Dendritic cell treated with granulocyte-macrophage colony-stimulating factor and Interleukin-4, amounts not matched to agents 40 ng/mL and 50 ng/mL, for 4 days (primary cell): ENCODE results near the gene RSPH10B2.
A peak's percentile ranks its signal among the peaks of the same experiment; 100 is the strongest.
"Not testable (repeated sequence)": the region's sequence is repeated elsewhere in the genome, so short reads cannot be mapped to it uniquely, and the experiment has no call there.

ENCODE experiments used
- H3K27ac Mint-ChIP-seq: one replicate; pipeline ENCODE4 v1.8.0; 2022; ENCODE audit warnings: mild to moderate bottlenecking, mixed read lengths
- H3K27me3 Mint-ChIP-seq: one replicate; pipeline ENCODE4 v1.8.0; 2022; ENCODE audit warnings: mild to moderate bottlenecking, mixed read lengths
- H3K36me3 Mint-ChIP-seq: one replicate; pipeline ENCODE4 v1.8.0; 2022; ENCODE audit warnings: low read depth, mixed read lengths
- H3K4me1 Mint-ChIP-seq: one replicate; pipeline ENCODE4 v1.8.0; 2022; ENCODE audit warnings: low read depth, mixed read lengths
- H3K4me3 Mint-ChIP-seq: one replicate; pipeline ENCODE4 v1.8.0; 2022; ENCODE audit warnings: mild to moderate bottlenecking, moderate library complexity, mixed read lengths
- H3K9me3 Mint-ChIP-seq: one replicate; pipeline ENCODE4 v1.8.0; 2022; ENCODE audit warnings: mixed read lengths
- intact Hi-C: fragments of 100-400 bp; cut with micrococcal nuclease; formaldehyde crosslinking; loops from one replicate; pipeline ENCODE4 v1.15.0; 2022

The RSPH10B2 gene

GRCh38 chr7:6800331-6800730 lies 46.4 kb downstream of the RSPH10B2 start:
- intact Hi-C loops, H3K27ac Mint-ChIP-seq, H3K4me1 Mint-ChIP-seq, H3K27me3 Mint-ChIP-seq, H3K9me3 Mint-ChIP-seq, H3K4me3 Mint-ChIP-seq: not testable (repeated sequence)
- H3K36me3 Mint-ChIP-seq = peaks cover 22% of the 10 kb centered on the region

GRCh38 chr7:6807393-6807918 lies 53.6 kb downstream of the RSPH10B2 start:
- H3K9me3 Mint-ChIP-seq, H3K4me1 Mint-ChIP-seq, intact Hi-C loops, H3K27ac Mint-ChIP-seq, H3K4me3 Mint-ChIP-seq, H3K27me3 Mint-ChIP-seq: not testable (repeated sequence)
- peaks cover 24% of the 10 kb centered on the region for H3K36me3 Mint-ChIP-seq

GRCh38 chr7:6807959-6808358 lies 54.1 kb downstream of the RSPH10B2 start:
- H3K27ac Mint-ChIP-seq, H3K9me3 Mint-ChIP-seq, H3K4me1 Mint-ChIP-seq, intact Hi-C loops, H3K4me3 Mint-ChIP-seq, H3K27me3 Mint-ChIP-seq: not testable (repeated sequence)
- H3K36me3 Mint-ChIP-seq = peaks cover 24% of the 10 kb centered on the region

- H3K27ac Mint-ChIP-seq, H3K27me3 Mint-ChIP-seq, H3K9me3 Mint-ChIP-seq, H3K4me3 Mint-ChIP-seq, H3K4me1 Mint-ChIP-seq, intact Hi-C loops: not testable (repeated sequence)
- H3K36me3 Mint-ChIP-seq = peaks cover 49% of the 10 kb centered on the region
These were observed 59.1 kb downstream of the RSPH10B2 start for GRCh38 chr7:6813011-6813410.

- H3K4me3 Mint-ChIP-seq, H3K27me3 Mint-ChIP-seq, intact Hi-C loops, H3K4me1 Mint-ChIP-seq, H3K27ac Mint-ChIP-seq, H3K9me3 Mint-ChIP-seq: not testable (repeated sequence)
- H3K36me3 Mint-ChIP-seq = peaks cover 50% of the 10 kb centered on the region
These were observed 61.6 kb downstream of the RSPH10B2 start for GRCh38 chr7:6815470-6815869.

- not testable (repeated sequence) for H3K4me3 Mint-ChIP-seq
These were observed 67.7 kb downstream of the RSPH10B2 start for GRCh38 chr7:6821622-6822021.

GRCh38 chr7:6825236-6826125 lies 71.6 kb downstream of the RSPH10B2 start:
- H3K9me3 Mint-ChIP-seq, H3K4me1 Mint-ChIP-seq, intact Hi-C loops: not testable (repeated sequence)
- peaks cover 18% of the 10 kb centered on the region for H3K27me3 Mint-ChIP-seq
- peak overlapping the region; percentile 96 for H3K27ac Mint-ChIP-seq
- peaks cover 15% of the 10 kb centered on the region for H3K36me3 Mint-ChIP-seq
- peak overlapping the region; percentile 50 for H3K4me3 Mint-ChIP-seq

More at GRCh38 chr7:6821622-6822021, 67.7 kb downstream of the RSPH10B2 start:
- intact Hi-C loops, H3K4me1 Mint-ChIP-seq, H3K27ac Mint-ChIP-seq, H3K27me3 Mint-ChIP-seq, H3K9me3 Mint-ChIP-seq: not testable (repeated sequence)
- peaks cover 36% of the 10 kb centered on the region for H3K36me3 Mint-ChIP-seq

- Mint-ChIP-seq H3K27ac (peak within 1 kb of the TSS; percentile 96), H3K27me3 (peaks cover 23% of the 10 kb centered on the region), H3K36me3 (peaks cover 10% of the 10 kb centered on the region), H3K4me3 (peak within 1 kb of the TSS; percentile 92)
- H3K9me3 Mint-ChIP-seq, H3K4me1 Mint-ChIP-seq, intact Hi-C loops: not testable (repeated sequence)
These were observed 72.2 kb downstream of the RSPH10B2 start, which contains the start of gene CCZ1B for GRCh38 chr7:6826151-6826550. Gene CCZ1B, minus strand, starts transcription at chr7:6826275. Its CDS starts 78 bp downstream, at chr7:6826197.

GRCh38 chr7:6827180-6827579 lies 73.3 kb downstream of the RSPH10B2 start:
- peak overlapping the region; percentile 45 for H3K27ac Mint-ChIP-seq
- not testable (repeated sequence) for H3K9me3 Mint-ChIP-seq, H3K4me3 Mint-ChIP-seq

GRCh38 chr7:6829616-6830015 lies 75.7 kb downstream of the RSPH10B2 start:
- intact Hi-C loops, H3K9me3 Mint-ChIP-seq: not testable (repeated sequence)

More at GRCh38 chr7:6827180-6827579, 73.3 kb downstream of the RSPH10B2 start:
- H3K4me1 Mint-ChIP-seq, H3K36me3 Mint-ChIP-seq, intact Hi-C loops: not testable (repeated sequence)
- H3K27me3 Mint-ChIP-seq = peaks cover 29% of the 10 kb centered on the region

GRCh38 chr7:6830026-6830425 lies 76.1 kb downstream of the RSPH10B2 start:
- H3K9me3 Mint-ChIP-seq, intact Hi-C loops, H3K4me1 Mint-ChIP-seq, H3K27ac Mint-ChIP-seq, H3K4me3 Mint-ChIP-seq, H3K36me3 Mint-ChIP-seq: not testable (repeated sequence)
- H3K27me3 Mint-ChIP-seq = peaks cover 36% of the 10 kb centered on the region

More at GRCh38 chr7:6829616-6830015, 75.7 kb downstream of the RSPH10B2 start:
- not testable (repeated sequence) for H3K4me3 Mint-ChIP-seq, H3K4me1 Mint-ChIP-seq, H3K36me3 Mint-ChIP-seq, H3K27ac Mint-ChIP-seq
- peaks cover 31% of the 10 kb centered on the region for H3K27me3 Mint-ChIP-seq

- Mint-ChIP-seq H3K4me1 (no peaks in the 10 kb centered on the region), H3K4me3 (no peak overlapping the region), H3K27me3 (peaks cover 40% of the 10 kb centered on the region), H3K27ac (no peak overlapping the region), H3K9me3 (no peaks in the 10 kb centered on the region), H3K36me3 (peaks cover 3% of the 10 kb centered on the region)
- intact Hi-C loops = no loop called here
These were observed 77.3 kb downstream of the RSPH10B2 start for GRCh38 chr7:6831018-6831725.

GRCh38 chr7:6833636-6834035 lies 79.7 kb downstream of the RSPH10B2 start:
- no peak overlapping the region for H3K27ac Mint-ChIP-seq
- no peaks in the 10 kb centered on the region for H3K4me1 Mint-ChIP-seq
- H3K36me3 Mint-ChIP-seq = no peaks in the 10 kb centered on the region
- peaks cover 37% of the 10 kb centered on the region for H3K27me3 Mint-ChIP-seq
- intact Hi-C loops = no loop called here
- H3K9me3 Mint-ChIP-seq = no peaks in the 10 kb centered on the region
- no peak overlapping the region for H3K4me3 Mint-ChIP-seq

GRCh38 chr7:6835521-6835920 lies 81.6 kb downstream of the RSPH10B2 start:
- H3K36me3 Mint-ChIP-seq, intact Hi-C loops, H3K4me1 Mint-ChIP-seq, H3K27ac Mint-ChIP-seq, H3K4me3 Mint-ChIP-seq, H3K9me3 Mint-ChIP-seq: not testable (repeated sequence)
- H3K27me3 Mint-ChIP-seq = peaks cover 26% of the 10 kb centered on the region
